Loucy (cell line): ENCODE data around the gene TPM2.

Source experiments
- H2AFZ ChIP-seq: fragments of 200-600 bp; sonication (generic); 2 replicates; pipeline ENCODE4 v1.6.0; 2016; ENCODE audit warnings: antibody characterized with exemption, mild to moderate bottlenecking, low read length, moderate library complexity
- H3F3A ChIP-seq: fragments of 200-600 bp; 2 replicates; pipeline ENCODE4 v1.6.0; 2016; ENCODE audit warnings: antibody characterized with exemption, low read depth, mild to moderate bottlenecking
- H3K27me3 ChIP-seq: fragments of 200-600 bp; sonication (generic); 2 replicates; pipeline ENCODE4 v1.6.1; 2014; ENCODE audit warnings: low read length, mild to moderate bottlenecking; ENCODE audit not compliant: insufficient read depth, poor library complexity, severe bottlenecking
- H3K36me3 ChIP-seq: fragments of 200-600 bp; sonication (generic); 2 replicates; pipeline ENCODE4 v1.6.1; 2016; ENCODE audit warnings: low read length; ENCODE audit not compliant: insufficient read depth
- H3K4me1 ChIP-seq: fragments of 200-600 bp; sonication (generic); 2 replicates; pipeline ENCODE4 v1.5.1; 2014; ENCODE audit warnings: low read length, mild to moderate bottlenecking; ENCODE audit not compliant: insufficient read depth, poor library complexity, severe bottlenecking
- H3K4me2 ChIP-seq: fragments of 200-600 bp; sonication (generic); 2 replicates; pipeline ENCODE4 v1.6.0; 2014; ENCODE audit warnings: antibody characterized with exemption, low read length, low read depth, mild to moderate bottlenecking; ENCODE audit not compliant: poor library complexity, severe bottlenecking
- H3K4me3 ChIP-seq: fragments of 200-600 bp; sonication (generic); 2 replicates; pipeline ENCODE4 v1.5.1; 2014; ENCODE audit warnings: low read length, mild to moderate bottlenecking, mixed read lengths; ENCODE audit not compliant: poor library complexity, severe bottlenecking
- H3K79me2 ChIP-seq: fragments of 200-600 bp; sonication (generic); 2 replicates; pipeline ENCODE4 v1.6.1; 2014; ENCODE audit warnings: low read length; ENCODE audit not compliant: insufficient read depth
- H3K9ac ChIP-seq: fragments of 200-600 bp; sonication (generic); 2 replicates; pipeline ENCODE4 v1.6.0; 2014; ENCODE audit warnings: mild to moderate bottlenecking, low read depth, low read length, moderate library complexity; ENCODE audit not compliant: poor library complexity, severe bottlenecking
- H3K9me2 ChIP-seq: fragments of 200-600 bp; sonication (generic); replicated peaks from 2 replicates; pipeline ENCODE4 v1.6.1; 2016; ENCODE audit warnings: low read depth, low read length, mixed read lengths
- H3K9me3 ChIP-seq: fragments of 200-600 bp; sonication (generic); 2 replicates; pipeline ENCODE4 v1.6.1; 2014; ENCODE audit warnings: mild to moderate bottlenecking, antibody characterized with exemption, low read length, low read depth; ENCODE audit not compliant: insufficient read depth
- H4K20me1 ChIP-seq: fragments of 200-600 bp; sonication (generic); 2 replicates; pipeline ENCODE4 v1.6.0; 2014; ENCODE audit warnings: antibody characterized with exemption, low read length, mild to moderate bottlenecking; ENCODE audit not compliant: insufficient read depth, poor library complexity, severe bottlenecking
- EZH2phosphoT487 ChIP-seq: fragments of 200-600 bp; IDR thresholded peaks from 2 replicates; pipeline ENCODE4 v1.6.1; 2018; ENCODE audit warnings: antibody characterized with exemption, mild to moderate bottlenecking, moderate library complexity, borderline replicate concordance
- TF ChIP-seq, protein P1 (sequence below): fragments of 200-600 bp; sonication (generic); conservative IDR thresholded peaks from 2 replicates; pipeline ENCODE4 v1.5.1; 2014; ENCODE audit warnings: mild to moderate bottlenecking, antibody characterized with exemption, low read length

TPM2 gene

DNA sequence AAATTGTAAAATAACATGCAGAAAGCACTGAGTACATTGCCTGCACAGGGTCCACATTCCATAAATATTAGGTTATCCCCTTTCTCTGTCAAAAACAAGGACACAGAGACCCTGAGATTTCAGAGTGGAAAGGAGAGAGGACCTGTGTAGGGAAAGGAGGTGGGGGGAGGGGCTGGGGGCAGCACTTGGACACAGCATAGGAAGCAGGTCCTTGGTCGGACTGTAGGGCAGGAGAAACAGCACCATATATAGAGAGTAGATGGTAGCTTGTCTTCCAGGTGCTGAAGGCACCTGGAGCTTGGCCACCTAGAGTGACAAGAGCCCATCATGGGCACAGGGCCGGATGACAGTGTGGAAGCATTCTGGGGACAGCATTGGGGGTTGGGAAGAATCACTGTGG, 2.4 kb downstream of the TPM2 start:
- Histone ChIP-seq H3K4me1 (peaks cover 8% of the 10 kb centered on the region), H3K79me2 (no peaks in the 10 kb centered on the region), H2AFZ (no peak overlapping the region), H3K9ac (no peak overlapping the region), H3K4me3 (no peak overlapping the region), H3K9me2 (no peaks in the 10 kb centered on the region), H3K27me3 (no peaks in the 10 kb centered on the region), H3F3A (no peaks in the 10 kb centered on the region), H3K36me3 (no peaks in the 10 kb centered on the region), H4K20me1 (no peaks in the 10 kb centered on the region), H3K9me3 (no peaks in the 10 kb centered on the region), H3K4me2 (no peak overlapping the region)
- TF ChIP-seq, protein P1, sequence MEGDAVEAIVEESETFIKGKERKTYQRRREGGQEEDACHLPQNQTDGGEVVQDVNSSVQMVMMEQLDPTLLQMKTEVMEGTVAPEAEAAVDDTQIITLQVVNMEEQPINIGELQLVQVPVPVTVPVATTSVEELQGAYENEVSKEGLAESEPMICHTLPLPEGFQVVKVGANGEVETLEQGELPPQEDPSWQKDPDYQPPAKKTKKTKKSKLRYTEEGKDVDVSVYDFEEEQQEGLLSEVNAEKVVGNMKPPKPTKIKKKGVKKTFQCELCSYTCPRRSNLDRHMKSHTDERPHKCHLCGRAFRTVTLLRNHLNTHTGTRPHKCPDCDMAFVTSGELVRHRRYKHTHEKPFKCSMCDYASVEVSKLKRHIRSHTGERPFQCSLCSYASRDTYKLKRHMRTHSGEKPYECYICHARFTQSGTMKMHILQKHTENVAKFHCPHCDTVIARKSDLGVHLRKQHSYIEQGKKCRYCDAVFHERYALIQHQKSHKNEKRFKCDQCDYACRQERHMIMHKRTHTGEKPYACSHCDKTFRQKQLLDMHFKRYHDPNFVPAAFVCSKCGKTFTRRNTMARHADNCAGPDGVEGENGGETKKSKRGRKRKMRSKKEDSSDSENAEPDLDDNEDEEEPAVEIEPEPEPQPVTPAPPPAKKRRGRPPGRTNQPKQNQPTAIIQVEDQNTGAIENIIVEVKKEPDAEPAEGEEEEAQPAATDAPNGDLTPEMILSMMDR: no peak
- TF ChIP-seq EZH2phosphoT487: no peak

DNA sequence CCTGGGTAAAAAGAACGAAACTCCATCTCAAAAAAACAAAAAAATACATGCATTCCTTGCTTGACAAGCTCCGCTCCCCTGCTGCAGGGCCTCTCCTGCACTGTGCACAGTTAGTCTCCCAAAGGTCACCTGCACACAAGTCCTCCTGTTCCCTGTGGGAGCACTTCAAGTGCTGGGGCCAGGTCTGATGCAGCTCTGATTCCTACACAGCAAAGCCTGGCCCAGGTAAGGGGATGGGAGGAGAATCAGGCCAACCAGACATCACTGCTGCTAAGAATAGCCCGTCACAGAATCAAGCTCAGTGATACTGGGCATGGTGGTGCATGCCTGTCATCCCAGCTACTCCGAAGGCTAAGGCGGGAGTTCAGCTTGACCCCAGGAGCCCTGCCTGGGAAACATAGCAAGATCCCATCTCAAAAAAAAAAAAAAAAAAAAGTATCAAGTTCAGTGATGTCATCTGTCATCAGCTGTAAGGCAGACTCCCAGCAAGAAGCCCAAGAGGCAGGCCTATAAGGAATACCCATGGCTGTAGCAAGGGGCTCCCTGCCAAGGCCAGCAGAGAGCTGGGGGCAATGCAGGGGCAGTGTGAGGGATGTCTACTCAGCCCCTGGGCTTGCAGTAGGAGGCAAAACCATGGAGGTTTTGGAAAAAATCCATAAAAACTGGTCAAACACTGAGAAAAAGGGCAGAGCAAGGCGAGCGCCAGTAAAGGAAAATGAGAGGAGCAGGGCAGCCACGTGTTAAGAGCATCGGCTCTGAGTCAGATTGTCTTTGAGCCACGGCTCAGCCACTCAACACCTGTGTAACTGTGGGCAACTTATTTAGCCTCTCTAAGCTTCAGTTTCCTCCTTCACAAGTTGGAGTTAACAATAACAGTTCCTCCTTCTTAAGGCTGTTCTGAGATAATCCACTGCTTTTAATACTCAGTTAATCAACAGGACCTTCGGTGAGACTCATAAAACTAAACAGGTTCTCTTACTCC, 3.2 kb downstream of the TPM2 start:
- Histone ChIP-seq H3K9me3 (no peaks in the 10 kb centered on the region), H3K9me2 (no peaks in the 10 kb centered on the region), H3K9ac (no peak overlapping the region), H3F3A (no peaks in the 10 kb centered on the region), H2AFZ (no peak overlapping the region), H3K4me2 (no peak overlapping the region), H3K79me2 (no peaks in the 10 kb centered on the region), H4K20me1 (no peaks in the 10 kb centered on the region), H3K27me3 (no peaks in the 10 kb centered on the region), H3K4me3 (no peak overlapping the region), H3K4me1 (peaks cover 8% of the 10 kb centered on the region), H3K36me3 (no peaks in the 10 kb centered on the region)
- TF ChIP-seq, protein P1: no peak
- TF ChIP-seq EZH2phosphoT487: no peak

DNA sequence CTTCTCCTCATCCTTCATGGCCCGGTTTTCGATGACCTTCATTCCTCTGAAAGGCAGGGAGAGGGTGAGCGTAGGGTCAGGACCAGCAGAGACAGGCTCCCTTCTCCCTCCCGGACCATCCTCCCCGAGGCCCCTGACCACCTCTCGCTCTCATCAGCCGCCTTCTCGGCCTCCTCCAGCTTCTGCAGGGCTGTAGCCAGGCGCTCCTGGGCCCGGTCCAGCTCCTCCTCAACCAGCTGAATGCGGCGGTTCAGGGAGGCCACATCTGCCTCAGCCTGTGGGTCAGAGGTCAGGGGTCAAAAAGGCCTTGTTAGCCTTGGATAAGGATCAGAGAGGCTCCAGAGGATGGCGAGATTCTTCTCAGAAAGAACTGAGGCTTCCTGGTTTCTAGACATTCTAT, 4.2 kb downstream of the TPM2 start:
- peaks cover 8% of the 10 kb centered on the region for H3K4me1 ChIP-seq

More for the DNA sequence above, 4.2 kb downstream of the TPM2 start:
- Histone ChIP-seq H3K4me3 (no peak overlapping the region), H3K4me2 (no peak overlapping the region), H3K27me3 (no peaks in the 10 kb centered on the region), H2AFZ (no peak overlapping the region), H3K36me3 (no peaks in the 10 kb centered on the region), H3K9ac (no peak overlapping the region), H3K79me2 (no peaks in the 10 kb centered on the region), H3K9me2 (no peaks in the 10 kb centered on the region), H3K9me3 (no peaks in the 10 kb centered on the region), H3F3A (no peaks in the 10 kb centered on the region), H4K20me1 (no peaks in the 10 kb centered on the region)
- no peak for TF ChIP-seq EZH2phosphoT487
- TF ChIP-seq, protein P1: no peak
